Stimulated activated CD4-positive, alpha-beta T cell treated with anti-CD3 and anti-CD28 coated beads, Interleukin-12 subunit alpha, Interleukin-12 subunit beta, amount 100 ng/mL, for 24 hours (primary cell): ENCODE results near the gene SDR42E2.
"Not testable (repeated sequence)": the region's sequence is repeated elsewhere in the genome, so short reads cannot be mapped to it uniquely, and the experiment has no call there.

ENCODE experiments used
- DNase-seq, 2 experiments: peaks; one replicate each; pipeline ENCODE4 v3.0.0-alpha.2; 2020; ENCODE audit warnings: low read depth in 2 of 2

Gene SDR42E2

DNA sequence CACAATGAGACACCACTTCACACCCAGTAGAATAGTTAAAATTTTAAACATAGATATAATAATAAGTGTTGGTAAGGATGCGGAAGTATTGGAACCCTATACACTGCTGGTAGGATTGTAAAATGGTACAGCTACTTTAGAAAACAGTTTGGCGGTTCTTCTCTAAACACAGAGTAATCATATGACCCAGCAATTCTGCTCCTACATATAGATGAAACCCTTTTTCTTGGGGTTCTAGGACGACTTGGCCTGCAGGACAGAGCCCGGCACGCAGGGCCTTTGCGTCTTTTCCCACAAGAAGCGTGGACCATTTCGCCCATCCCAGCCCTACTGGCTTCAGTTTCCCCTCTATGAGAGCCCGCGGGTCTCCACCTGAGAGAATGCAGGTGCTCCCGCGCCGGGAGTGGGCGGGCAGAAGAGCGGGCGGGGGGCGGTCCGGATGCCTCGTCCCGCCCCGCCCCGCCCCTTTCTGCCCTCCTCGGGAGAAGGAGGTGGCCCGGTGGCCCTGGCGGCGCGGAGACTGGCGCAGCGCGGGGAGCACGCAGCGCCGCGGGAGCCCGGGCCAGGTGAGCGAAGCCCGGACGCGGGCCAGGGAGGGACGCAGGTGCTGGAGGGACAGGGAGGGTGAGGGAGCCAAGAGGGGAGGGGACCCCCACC is at the start of gene SDR42E2:
Gene SDR42E2 (plus strand): TSS at position 508 of the 657 bp plus-strand sequence. CDS start 3,077 bp downstream, outside the sequence.
- peak; percentile 7 to 9 for DNase-seq

DNA sequence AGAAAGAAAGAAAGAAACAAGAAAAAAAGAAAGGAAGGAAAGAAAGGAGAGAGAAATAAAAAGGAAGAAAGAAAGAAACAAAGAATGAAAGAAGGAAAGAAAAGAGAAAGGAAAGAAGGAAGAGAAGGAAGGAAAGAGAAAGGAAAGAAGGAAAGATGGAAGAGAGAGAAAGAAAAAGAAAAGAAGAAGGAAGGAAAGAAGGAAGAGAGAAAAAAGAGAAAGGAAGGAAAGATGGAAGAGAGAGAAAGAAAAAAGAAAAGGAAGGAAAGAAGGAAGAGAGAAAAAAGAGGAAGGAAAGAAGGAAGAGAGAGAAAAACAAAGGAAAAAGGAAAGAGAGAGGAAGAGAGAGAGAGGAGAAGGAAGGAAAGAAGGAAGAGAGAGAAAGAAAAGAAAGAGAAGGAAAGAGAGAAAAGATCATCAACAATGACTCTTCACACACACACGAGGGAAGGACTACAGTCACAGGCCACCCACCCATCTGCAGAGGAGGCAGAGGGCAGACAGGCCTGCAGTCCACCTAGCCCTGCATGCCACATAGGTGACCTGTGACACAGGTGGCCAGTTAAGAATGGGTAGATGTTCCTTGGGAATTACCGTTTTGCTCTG is 46.1 kb upstream of the SDR42E2 start:
- no peak for DNase-seq

DNA sequence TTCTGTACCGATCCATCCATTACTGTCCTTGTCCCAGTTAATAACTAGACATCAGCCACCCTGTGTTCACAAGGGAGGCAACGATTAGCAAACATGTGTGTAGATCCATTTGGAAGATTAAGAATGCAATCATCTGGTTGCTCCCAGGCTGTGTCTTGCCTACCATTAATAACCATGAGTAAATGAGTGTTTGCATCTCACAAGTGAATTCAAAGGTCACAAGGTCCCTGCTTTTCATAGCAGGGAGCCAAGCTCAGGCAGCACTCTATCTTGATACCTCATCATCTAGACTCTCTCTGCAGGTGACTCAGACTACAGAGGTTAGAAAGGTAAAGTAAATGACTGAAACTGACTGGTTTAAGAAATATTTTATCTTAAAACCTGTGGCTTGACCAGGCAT is 44.7 kb upstream of the SDR42E2 start:
- no peak for DNase-seq

DNA sequence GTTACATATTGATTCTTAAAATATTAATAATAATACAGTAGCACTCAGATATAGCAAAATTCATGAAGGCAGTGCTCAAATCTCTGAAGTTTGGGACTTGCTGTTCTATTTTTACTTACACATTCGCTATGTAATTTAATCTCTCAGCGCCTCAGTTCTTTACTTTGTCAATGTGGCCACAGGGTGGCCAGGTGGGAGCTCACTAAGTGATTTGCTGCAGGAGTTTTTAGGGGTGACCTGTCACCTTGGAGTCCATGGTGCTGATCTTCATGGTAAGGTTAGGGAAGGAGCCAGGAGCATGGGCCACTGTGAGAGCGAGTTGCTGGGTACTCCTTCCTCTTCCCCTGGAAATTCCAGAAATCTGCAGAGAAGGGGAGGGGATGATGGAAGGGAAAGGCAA is 41.9 kb upstream of the SDR42E2 start:
- no peak for DNase-seq

DNA sequence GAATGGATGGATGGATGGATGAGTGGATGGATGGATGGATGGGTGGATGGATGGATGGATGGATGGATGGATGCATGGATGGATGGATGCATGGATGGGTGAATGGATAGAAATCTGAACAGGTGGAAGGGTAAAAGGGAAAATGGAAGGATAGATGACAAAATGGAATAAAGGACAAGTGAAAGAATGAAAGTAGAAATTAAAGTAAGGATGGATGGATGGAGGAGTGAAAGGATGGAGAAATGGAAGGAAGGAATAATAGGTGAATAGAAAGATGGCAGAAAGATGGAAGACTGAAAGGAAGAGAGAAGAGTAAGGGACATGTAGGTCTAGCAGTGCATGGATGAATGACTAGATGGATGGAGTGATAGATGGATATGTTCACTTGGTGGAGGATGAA is 40.1 kb upstream of the SDR42E2 start:
- DNase-seq: no peak

DNA sequence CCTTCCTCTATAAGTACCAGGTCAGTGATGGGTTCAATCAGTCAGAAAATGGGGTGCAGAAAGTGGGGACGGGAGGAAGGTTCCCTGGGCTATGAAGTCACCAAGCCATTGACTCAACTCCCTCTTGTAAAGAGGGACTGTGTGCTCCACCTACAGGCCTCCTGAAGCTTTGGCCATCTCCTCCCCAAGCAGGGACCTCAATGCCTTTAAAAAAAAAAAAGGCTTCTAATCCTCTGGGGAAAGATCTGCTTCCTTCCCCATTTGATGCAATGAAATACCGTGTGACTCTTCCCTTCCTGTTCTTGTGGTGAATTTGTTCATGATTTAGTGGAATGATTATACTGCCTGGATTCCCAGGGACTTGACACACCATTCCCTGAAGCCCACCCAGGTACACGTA is 39.2 kb upstream of the SDR42E2 start:
- DNase-seq: no peak

DNA sequence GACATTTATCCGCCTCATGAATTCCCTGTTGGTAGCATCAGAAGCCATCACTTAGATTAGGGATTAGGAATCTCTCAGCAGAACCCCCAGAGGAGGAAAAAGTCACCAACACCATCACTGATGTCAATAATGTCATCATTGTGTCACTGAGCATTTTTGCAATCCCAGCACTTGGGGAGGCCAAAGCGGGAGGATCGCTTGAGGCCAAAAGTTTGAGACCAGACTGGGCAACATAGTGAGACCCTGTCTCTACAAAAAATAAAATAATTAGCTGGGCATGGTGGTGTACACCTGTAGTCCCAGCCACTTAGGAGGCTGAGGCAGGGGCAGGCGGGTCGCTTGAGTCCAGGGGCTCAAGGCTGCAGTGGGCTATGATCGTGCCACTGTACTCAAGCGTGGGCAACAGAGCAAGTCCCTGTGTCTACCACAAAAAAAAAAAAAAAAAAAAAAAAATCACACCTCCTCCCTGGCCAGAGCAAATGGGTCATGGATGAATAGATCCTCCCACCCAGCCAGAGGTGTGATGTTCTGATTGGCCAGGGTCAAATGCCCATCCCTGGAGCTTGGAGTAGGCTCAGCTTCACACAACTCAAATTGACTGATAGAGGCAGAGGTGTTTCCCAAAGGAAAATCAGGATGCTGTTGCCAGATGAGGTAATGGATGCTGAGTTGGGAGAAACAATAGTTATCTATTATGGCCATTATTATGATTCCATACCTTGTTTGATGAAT is 38.4 kb upstream of the SDR42E2 start:
- DNase-seq: no peak

DNA sequence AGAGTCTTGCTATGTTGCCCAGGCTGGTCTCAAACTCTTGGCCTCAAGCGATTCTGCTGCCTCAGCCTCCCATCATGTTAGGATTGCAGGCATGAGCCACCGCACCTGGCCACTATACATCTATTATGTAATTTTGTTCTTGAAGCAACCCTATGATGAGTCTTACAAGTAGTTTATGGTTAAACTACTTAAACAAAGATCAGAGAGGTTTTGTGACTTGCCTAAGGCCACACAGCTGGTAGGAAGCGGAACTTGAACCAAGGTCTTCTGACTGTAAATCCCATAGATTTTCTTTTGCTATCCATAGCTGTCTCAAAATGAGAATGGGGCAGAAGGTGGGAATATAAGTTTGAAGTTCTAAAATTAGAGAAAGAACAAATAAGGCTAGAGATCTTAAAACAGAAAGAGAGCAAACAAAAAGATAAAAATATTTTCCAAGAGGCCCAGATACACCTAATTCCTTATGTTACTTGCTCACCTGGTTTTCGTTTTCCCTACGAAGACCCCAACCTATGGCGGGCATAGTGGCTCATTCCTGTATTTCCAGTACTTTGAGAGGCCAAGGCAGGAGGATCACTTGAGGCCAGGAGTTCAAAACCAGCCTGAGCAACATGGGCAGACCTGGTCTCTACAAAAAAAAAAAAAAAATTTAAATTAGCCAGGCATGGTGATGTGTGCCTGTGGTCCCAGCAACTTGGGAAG is 37.6 kb upstream of the SDR42E2 start:
- no peak for DNase-seq

DNA sequence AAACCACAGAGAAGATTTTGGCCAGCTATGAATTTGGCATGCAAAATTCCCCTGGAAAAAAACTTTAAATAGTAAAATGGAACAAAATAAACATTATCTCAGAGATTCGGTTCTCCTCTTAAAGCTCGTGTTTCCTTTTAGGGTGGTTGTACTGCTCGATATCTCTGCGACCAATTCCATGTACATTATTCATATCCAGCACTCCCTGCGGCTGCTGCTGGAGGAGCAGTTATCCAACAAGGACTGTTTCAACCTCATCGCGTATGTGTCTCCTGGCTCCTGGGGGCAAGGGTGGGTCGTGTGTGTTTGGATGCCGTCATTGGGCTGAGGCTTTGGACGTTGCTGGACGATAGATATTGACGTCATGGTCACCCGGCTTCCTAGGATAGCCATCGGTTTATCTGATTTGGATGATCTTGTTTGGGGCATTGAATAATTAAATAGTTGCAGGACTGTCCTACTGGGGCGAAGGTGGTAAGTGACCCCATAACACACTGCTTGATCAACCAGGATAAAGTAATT is 36.2 kb upstream of the SDR42E2 start:
- no peak for DNase-seq

DNA sequence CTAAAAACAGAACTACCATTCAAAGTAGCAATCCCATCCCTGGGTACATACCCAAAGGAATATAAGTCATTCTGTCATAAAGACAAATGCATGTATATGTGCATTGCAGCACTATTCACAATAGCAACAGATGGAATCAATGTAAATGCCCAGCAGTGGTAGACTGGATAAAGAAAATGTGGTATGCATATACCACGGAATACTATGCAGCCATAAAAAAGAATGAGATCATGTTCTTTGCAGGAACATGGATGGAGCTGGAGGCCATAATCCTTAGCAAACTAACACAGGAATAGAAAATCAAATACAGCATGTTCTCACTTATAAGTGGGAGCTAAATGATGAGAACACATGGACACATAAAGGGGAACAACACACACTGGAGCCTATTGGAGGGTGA is 33.8 kb upstream of the SDR42E2 start:
- not testable (repeated sequence) for DNase-seq

DNA sequence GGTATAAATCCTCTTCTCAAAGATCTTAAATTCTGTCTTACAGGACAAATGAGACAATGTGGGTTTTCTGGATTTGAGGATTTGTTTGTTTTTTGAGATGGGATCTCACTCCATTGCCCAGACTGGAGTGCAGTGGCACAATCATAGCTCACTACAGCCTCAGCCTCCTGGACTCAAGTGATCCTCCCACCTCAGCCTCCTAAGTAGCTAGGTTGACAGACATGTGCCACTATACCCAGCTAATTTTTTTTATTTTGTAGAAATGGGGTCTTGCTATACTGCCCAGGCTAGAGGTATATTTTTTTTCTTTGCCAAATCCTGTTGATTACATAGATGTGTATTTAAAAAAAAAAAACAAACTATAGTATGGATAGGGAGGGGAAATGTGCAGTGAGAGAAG is 31.8 kb upstream of the SDR42E2 start:
- DNase-seq: no peak

DNA sequence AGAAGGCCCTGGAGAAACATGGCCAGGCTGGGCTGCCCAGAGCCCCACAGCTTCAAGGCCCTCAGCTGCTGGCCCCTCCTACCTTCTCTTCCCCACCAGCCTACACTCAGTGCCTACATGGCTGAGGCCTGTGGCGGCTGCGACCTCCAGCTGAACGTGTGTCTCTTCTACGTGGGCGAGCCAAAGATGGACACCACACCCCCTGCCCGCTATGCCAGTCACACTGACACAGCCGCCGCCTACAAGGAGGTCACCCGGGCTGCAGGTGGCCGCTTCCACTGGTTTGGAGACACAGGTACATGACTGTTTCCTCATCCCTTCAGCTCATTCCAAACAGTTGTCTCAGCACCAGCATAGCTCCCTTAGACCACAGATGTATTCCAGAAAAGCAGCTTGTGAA is 29.5 kb upstream of the SDR42E2 start:
- DNase-seq: no peak

DNA sequence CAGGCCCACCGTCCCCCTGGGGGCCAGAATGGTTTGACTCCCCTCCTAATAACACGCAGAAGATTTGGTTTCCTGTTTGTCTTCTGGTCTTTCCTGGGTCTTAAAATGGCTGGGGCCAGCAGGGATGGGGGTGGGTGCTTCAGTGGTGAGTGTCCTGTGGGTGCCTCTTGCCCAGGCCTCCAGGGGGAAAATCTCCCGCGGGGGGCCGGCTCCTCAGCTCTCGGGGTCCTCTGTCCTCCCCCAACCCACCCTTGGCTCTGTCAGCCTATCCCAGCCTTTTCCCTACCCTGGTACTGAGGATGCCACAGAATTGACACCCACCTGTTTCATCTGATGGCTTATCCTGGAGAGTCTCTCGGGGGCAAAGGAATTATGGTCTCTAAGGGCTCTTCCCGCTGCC is 23.8 kb upstream of the SDR42E2 start:
- DNase-seq: no peak

DNA sequence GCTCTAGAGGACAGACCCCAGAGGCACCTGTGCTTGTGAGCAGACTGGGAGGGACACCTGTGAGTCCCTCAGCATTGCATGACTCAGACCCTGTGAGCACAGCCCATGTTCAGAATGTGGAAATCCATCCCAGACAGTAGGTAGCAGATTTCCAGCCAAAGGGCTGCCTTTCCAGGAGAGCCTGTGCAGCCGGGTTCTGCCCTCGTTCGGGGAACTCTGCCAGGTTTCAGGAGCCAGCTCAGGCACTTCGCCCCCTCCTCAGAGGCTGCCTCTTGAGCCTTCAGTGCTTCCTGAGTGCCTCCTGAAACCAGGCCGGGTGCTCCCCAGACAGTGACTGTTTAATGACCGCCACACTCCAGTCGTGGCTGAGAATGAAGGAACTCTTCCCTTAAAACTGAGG is 23.3 kb upstream of the SDR42E2 start:
- DNase-seq: no peak

DNA sequence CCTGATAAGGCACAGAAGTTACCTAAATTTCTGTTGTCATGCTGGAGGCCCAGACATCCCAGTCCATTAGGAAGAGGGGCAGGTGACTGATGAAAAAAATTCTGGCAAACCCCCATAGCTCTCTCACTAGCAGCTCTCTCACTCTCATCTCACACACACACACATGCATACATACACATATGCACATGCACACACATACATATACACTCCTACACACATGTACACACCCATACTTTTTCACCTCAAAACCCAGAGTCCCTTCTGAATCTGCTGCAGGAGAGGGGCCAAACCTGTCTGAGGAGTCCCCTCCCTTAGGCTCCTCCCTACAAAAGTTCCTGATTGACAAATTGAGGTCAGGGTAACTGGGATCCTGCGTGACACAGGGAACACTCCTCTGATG is 22.6 kb upstream of the SDR42E2 start:
- DNase-seq: no peak

DNA sequence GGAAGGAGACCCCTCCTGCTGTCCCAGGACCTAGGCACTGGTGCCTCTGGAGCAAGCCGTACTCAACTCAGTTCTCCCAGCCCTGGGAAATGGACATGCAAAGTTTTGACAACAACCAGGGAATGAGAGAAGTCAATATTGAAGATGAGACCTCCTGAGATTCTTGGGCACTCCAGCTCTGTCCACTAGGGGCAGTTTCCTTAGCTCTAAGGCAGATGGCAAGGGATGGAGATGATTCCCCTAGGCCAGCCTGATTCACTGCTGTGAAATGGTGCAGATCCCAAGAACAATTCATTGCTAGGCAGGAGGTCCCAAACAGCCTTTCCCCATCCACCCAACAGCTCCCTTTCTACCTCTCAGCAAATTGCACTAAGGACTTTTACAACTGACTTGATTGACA is 20.5 kb upstream of the SDR42E2 start:
- DNase-seq: no peak

DNA sequence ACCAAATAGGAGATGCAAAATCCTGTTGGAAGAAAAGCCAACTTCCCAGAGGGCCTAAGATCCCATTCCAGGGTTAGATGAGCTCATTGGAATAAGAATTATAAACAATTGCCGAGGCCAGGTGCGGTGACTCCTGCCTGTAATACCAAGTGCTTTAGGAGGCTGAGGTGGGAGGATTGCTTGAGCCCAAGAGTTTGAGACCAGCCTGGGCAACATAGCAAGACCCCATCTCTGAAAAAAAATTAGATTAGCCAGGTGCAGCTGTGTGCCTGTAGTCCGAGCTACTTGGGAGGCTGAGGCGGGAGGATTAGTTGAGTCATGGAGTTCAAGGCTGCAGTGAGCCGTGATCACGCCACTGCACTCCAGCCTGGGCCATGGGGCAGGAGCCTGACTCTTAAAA is 17.8 kb upstream of the SDR42E2 start:
- DNase-seq: no peak

DNA sequence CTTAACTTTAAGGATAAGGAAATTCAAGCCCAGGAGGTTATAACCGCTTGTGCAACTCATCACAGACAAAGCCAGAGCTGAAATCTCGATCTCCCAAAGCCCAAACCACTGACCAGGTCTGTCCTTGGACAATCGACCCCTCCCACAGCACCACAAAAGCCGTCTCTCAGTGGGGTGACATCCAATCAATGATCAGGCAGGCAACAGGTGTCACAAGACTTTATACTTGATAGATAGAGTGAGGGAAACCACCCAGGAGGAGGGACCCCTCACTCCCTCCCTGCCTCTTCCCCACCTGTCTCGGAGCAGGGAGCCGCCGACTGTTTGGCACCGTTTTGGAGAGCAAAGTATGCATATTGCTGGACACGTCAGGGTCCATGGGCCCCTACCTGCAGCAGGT is 14.5 kb upstream of the SDR42E2 start:
- DNase-seq: no peak

DNA sequence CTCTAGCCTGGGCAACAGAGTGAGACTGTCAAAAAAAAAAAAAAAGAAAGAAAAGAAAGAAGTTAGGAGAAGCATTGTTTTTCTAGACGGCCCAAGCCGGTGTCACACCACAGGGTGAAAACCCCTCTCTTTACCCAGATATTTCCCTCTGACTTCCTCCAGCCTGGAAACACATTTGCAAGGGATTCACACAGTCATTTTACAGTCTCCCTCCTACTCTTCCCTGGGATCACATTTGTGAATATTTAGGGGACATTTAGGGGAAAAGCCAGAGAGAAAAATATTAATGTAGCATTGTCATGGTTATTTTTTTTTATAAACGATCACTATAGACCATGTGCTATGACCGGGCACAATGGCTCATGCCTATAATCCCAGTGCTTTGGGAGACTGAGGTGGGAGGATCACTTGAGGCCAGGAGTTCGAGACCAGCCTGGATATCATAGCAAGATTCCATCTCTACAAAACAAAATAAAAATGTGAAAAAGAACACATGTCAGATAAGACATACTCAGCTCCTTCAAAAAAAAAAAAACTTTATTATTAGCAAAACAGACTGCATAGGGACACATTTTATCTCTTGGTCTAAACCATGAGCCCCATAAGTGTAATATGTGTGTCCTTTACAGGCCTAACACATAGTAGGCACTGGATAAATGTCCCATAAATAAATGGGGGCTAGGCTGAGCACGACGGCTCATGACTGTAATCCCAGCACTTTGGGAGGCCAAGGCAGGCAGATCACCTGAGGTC is 10.9 kb upstream of the SDR42E2 start:
- no peak for DNase-seq

DNA sequence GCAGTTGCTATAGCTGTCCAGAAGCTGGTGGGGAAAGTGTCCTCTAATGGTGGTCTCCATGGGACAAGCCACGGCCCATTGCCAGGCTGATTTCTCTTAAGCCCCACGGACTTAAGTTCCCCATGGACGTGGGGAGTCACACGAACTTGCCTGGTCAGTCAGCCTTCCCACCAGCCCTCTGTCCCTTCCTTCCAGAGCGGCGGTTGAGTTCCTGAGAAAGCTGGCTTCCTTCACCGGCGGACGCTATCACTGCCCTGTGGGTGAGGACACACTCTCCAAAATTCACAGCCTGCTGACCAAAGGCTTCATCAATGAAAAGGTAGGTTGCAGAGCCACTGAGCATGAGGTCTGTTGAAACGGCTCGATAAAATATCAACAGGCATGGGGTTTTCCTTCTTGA is 10.0 kb upstream of the SDR42E2 start:
- no peak for DNase-seq

DNA sequence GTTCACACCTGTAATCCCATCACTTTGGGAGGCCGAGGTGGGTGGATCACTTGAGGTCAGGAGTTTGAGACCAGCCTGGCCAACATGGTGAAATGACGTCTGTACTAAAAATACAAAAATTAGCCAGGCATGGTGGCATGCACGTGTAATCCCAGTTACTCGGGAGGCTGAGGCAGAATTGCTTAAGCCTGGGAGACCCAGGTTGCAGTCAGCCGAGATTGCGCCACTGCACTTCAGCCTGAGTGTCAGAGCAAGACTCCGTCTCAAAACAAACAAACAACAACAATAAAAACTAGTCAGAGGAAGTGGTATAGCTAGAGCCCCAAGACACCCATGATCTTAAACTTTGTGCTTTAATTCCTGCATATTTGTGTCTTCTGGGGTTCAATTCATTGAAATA is 9.2 kb upstream of the SDR42E2 start:
- DNase-seq: not testable (repeated sequence)

DNA sequence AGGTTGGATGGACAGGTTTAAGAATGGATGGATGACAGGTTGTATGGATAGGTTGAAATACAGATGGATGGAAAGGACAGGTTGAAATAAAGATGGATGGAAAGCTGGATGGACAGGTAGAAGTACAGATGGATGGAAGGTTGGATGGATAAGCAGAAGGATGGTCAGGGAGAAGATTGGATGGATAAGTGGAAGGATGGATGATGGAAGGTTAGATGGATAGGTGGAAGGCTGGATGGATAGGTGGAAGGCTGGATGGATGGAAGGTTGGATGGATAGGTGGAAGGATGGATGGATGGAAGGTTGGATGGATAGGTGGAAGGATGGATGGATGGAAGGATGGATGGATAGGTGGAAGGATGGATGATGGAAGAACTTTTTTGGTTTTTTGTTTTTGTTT is 905 bp upstream of the SDR42E2 start:
- no peak for DNase-seq
